ENCODE measurements around the gene FRMPD1. TPM values are rescaled to one million over a fixed set of nuclear protein-coding genes. Genes with fewer than 3 reads are reported as not detected.

The FRMPD1 gene
- total and polyA plus RNA-seq, 2 donors from 2014 or later, result 0.19 to 0.90 TPM

DNA sequence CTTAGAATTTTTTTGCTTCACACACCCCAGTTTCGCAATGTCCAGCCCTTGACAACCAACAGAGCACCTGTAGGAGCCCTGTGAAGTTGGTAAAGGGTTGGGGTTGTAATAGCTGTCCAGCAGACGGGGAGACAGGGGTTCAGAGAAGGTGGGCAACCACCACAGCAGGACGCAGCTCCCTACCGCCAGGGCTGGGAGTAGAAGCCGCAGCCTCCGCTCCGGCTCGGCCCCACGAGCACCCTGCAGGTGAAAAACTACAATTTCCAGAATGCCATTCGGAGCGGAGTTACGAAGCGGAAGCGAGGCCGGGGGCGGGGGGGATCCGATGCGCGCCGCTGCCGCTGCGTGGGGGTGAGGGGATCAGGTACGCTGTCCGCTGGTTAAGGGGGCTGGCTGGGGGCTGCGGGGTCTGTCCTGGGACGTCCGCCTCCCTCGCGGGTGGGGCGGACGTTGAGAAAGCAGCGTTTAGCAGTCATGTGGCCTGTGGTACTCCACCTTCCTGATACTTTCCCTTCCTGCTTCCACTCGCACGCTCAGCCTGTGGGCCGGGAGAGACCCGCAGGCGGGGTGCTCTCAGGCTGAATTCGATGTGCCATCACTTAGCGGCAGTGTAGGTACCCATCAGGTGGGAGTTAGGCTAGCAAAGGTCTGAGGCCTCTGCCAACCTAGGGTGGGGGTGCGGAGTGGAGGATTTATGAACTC lies 102.9 kb downstream of the FRMPD1 start, which contains the start of gene TRMT10B:
Gene TRMT10B (plus strand): TSS at position 317 of the 702 bp plus-strand sequence. CDS start 8,127 bp downstream, outside the sequence.
- peaks cover 0 to 4% (median 0%) of the 10 kb centered on the region in 3 donors for H3K9me3 ChIP-seq (ENCODE audit: control insufficient read depth in 2 of 3, insufficient read depth in 1 of 3, low read length in 3 of 3)
- no peaks in the 10 kb centered on the region for H3K27me3 ChIP-seq (ENCODE audit: control insufficient read depth, insufficient read depth, low read length)
- intact Hi-C loops (cut with DNase I), result no loop called here
- FAIRE-seq, result no peak
- peaks cover 2 to 5% (median 4%) of the 10 kb centered on the region in 3 donors for H3K4me1 ChIP-seq (ENCODE audit: control insufficient read depth in 2 of 3, insufficient read depth in 2 of 3, low read depth in 1 of 3, low read length in 3 of 3)
- peak within 1 kb of the TSS; percentile 34 to 59 for H3K27ac ChIP-seq (ENCODE audit: low read depth in 2 of 2, low read length in 2 of 2)
- H3K36me3 ChIP-seq (ENCODE audit: control insufficient read depth in 2 of 3, insufficient read depth in 3 of 3, low read length in 3 of 3), result no peaks in the 10 kb centered on the region
- TF ChIP-seq, protein P1, sequence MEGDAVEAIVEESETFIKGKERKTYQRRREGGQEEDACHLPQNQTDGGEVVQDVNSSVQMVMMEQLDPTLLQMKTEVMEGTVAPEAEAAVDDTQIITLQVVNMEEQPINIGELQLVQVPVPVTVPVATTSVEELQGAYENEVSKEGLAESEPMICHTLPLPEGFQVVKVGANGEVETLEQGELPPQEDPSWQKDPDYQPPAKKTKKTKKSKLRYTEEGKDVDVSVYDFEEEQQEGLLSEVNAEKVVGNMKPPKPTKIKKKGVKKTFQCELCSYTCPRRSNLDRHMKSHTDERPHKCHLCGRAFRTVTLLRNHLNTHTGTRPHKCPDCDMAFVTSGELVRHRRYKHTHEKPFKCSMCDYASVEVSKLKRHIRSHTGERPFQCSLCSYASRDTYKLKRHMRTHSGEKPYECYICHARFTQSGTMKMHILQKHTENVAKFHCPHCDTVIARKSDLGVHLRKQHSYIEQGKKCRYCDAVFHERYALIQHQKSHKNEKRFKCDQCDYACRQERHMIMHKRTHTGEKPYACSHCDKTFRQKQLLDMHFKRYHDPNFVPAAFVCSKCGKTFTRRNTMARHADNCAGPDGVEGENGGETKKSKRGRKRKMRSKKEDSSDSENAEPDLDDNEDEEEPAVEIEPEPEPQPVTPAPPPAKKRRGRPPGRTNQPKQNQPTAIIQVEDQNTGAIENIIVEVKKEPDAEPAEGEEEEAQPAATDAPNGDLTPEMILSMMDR (IDR thresholded peaks at IDR 0.05; ENCODE audit: borderline replicate concordance, extremely low read depth, insufficient read depth), result no peak
- H3K4me3 ChIP-seq (ENCODE audit: low read length in 3 of 3), result peak within 1 kb of the TSS; percentile 78 to 97 (median 90)
- peak; percentile 86 to 93 (median 91) for DNase-seq
- peak within 1 kb of the TSS; percentile 50 to 88 (median 79) for H3K9ac ChIP-seq (ENCODE audit: low read length in 3 of 3)

DNA sequence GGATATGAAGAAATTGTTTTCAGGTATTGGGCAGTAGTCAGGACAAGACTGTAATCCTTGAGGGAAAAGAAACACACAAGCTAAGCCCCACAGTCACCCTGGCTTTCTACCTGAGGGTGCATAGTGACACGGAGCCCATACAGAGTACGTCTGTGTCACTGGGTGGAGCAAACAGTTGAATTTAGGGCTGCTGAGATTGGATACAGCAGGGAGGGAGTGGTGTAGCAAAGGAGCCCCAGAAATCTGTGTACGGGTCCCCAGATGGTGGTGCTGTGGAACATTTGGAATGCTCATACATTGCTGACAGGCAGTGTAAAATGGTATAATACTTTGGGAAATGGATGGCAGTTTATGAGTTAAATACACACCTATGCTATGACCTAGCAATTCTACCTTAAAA lies 108.0 kb downstream of the FRMPD1 start:
- H3K9me3 ChIP-seq (ENCODE audit: control insufficient read depth in 2 of 3, insufficient read depth in 1 of 3, low read length in 3 of 3), result no peaks in the 10 kb centered on the region
- intact Hi-C loops (cut with DNase I), result no loop called here
- FAIRE-seq (no peak), DNase-seq (no peak)
- no peaks in the 10 kb centered on the region for H3K27me3 ChIP-seq (ENCODE audit: control insufficient read depth, insufficient read depth, low read length)
- TF ChIP-seq, protein P1 (IDR thresholded peaks at IDR 0.05; ENCODE audit: borderline replicate concordance, extremely low read depth, insufficient read depth), result no peak
- H3K27ac ChIP-seq (ENCODE audit: low read depth in 2 of 2, low read length in 2 of 2), result no peak overlapping the region
- no peak overlapping the region for H3K4me3 ChIP-seq (ENCODE audit: low read length in 3 of 3)
- no peak overlapping the region for H3K9ac ChIP-seq (ENCODE audit: low read length in 3 of 3)
- no peaks in the 10 kb centered on the region for H3K36me3 ChIP-seq (ENCODE audit: control insufficient read depth in 2 of 3, insufficient read depth in 3 of 3, low read length in 3 of 3)
- H3K4me1 ChIP-seq (ENCODE audit: control insufficient read depth in 2 of 3, insufficient read depth in 2 of 3, low read depth in 1 of 3, low read length in 3 of 3), result peaks cover 2 to 5% (median 4%) of the 10 kb centered on the region in 3 donors

DNA sequence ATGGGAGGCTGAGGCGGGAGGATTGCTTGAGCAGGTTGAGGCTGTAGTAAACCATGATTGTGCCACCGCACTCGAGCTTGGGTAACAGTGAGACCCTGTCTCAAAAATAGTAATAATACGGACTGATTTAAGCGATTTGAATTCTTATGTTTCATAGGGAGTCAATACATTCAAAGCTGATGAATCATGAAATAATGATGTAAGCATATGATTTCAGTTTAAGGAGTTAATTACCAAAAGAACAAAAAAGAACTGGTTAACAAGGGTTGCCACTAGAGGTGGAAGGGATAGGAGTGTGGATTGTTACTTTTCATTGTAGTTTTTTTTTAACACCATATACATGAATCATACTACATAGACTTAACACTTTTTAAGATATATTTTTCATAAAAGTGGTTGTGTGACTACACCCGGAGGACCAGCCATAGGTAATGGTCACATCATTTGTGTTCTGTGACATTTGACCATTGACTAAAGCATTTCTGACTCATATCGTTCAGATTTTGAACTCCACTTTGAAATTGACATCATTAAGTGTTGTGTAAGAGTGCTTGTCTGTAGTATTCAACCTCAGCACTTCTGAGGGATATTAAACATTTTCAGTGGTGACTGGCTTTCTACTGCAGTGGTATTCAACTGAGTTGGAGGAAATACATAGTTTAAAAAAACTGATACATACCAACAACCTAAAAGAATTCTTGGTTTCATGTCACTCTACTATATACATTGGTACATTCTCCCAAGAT lies 109.8 kb downstream of the FRMPD1 start:
- Histone ChIP-seq H3K36me3 (ENCODE audit: control insufficient read depth in 2 of 3, insufficient read depth in 3 of 3, low read length in 3 of 3) (peaks cover 0 to 2% (median 0%) of the 10 kb centered on the region in 3 donors), H3K27me3 (ENCODE audit: control insufficient read depth, insufficient read depth, low read length) (no peaks in the 10 kb centered on the region), H3K4me3 (ENCODE audit: low read length in 3 of 3) (no peak overlapping the region), H3K9ac (ENCODE audit: low read length in 3 of 3) (no peak overlapping the region), H3K9me3 (ENCODE audit: control insufficient read depth in 2 of 3, insufficient read depth in 1 of 3, low read length in 3 of 3) (no peaks in the 10 kb centered on the region), H3K27ac (ENCODE audit: low read depth in 2 of 2, low read length in 2 of 2) (no peak overlapping the region), H3K4me1 (ENCODE audit: control insufficient read depth in 2 of 3, insufficient read depth in 2 of 3, low read depth in 1 of 3, low read length in 3 of 3) (no peaks in the 10 kb centered on the region)
- FAIRE-seq (no peak), DNase-seq (no peak)
- intact Hi-C loops (cut with DNase I), result no loop called here
- TF ChIP-seq, protein P1 (IDR thresholded peaks at IDR 0.05; ENCODE audit: borderline replicate concordance, extremely low read depth, insufficient read depth), result no peak

Data from kidney (tissue), 14 donors.